GM20000 (cell line): ENCODE results near the gene SLC12A6.

ENCODE experiments used
- DNase-seq: peaks from one replicate; pipeline ENCODE4 v3.0.0; 2012; ENCODE audit warnings: low spot score
- TF ChIP-seq, protein P1 (sequence below): IDR thresholded peaks from 2 replicates; pipeline ENCODE4 v1.5.1; 2012; ENCODE audit warnings: mild to moderate bottlenecking, control low read depth; ENCODE audit errors: extremely low read depth, missing control alignments

Gene SLC12A6

DNA sequence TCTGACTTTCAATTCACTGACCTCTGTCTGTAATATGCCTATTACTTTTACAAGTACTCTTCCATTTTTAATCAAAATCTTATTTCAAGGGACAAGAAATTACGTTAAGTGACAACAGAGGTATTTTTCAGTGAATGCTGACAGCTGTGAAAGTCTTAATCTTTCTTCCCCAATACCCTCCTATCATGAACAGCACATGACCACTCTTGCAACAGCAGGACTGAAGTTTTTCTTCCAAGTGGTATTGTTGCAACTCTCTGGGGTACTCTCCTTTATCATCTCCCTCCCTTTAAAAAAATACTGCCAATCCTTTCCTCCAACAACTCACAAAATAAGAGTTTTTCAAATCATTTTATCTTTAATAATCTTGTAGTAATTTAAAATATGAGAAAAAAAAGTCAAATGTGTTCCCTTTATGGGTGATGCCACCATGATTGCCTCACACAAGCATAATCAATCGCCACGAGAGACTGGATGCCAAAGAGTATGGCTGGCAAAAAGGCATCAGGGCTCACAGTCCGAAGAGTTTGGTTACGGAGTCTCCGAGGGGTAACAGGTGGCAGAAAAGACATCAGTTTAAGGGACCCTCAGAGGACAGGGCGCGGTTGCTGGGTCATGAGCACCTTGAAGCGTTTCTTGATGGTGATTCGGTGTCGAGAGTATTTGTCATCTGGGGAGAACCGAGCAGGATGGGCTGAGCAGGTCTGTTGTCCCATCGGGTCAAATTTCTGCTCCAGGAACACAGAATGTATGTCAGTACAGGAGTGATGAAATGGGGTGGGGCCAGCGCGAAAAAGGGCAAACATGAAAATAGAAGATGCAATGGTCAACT lies 4.0 kb upstream of the SLC12A6 start:
- TF ChIP-seq, protein P1, sequence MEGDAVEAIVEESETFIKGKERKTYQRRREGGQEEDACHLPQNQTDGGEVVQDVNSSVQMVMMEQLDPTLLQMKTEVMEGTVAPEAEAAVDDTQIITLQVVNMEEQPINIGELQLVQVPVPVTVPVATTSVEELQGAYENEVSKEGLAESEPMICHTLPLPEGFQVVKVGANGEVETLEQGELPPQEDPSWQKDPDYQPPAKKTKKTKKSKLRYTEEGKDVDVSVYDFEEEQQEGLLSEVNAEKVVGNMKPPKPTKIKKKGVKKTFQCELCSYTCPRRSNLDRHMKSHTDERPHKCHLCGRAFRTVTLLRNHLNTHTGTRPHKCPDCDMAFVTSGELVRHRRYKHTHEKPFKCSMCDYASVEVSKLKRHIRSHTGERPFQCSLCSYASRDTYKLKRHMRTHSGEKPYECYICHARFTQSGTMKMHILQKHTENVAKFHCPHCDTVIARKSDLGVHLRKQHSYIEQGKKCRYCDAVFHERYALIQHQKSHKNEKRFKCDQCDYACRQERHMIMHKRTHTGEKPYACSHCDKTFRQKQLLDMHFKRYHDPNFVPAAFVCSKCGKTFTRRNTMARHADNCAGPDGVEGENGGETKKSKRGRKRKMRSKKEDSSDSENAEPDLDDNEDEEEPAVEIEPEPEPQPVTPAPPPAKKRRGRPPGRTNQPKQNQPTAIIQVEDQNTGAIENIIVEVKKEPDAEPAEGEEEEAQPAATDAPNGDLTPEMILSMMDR: no peak
- DNase-seq: no peak

DNA sequence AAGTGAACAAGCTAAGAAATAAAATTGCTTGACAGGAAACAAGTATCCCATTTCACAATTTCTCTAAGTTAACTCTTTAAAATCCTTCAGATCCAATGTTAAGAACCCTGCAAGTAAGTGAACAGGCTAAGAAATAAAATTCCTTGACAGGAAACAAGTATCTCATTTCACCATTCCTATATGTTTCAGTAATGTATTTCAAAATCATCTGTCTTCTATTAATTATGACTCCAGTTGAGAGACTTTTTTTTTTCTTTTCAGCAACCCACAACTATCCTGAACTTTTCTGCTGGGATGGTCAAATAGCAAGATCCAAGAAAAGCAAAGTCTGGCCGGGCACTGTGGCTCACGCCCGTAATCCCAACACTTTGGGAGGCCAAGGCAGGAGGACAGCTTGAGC lies 2.4 kb upstream of the SLC12A6 start:
- TF ChIP-seq, protein P1: no peak

DNA sequence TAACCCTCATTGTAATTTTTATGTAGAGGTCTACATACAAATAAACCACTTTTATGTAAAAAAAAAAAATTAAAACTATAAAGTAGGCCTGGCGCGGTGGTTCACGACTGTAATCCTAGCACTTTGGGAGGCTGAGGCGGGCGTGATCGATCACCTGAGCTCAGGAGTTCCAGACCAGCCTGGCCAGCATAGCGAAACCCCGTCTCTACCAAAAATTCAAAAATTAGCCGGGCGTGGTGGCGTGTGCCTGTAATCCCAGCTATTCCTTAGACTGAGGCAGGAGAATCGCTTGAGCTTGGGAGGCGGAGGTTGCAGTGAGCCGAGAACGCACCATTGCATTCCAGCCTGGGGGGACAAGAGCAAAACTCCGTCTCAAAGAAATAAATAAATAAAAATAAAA lies 766 bp upstream of the SLC12A6 start:
- DNase-seq: no peak
- TF ChIP-seq, protein P1: no peak

More for the DNA sequence above, 2.4 kb upstream of the SLC12A6 start:
- DNase-seq: no peak

DNA sequence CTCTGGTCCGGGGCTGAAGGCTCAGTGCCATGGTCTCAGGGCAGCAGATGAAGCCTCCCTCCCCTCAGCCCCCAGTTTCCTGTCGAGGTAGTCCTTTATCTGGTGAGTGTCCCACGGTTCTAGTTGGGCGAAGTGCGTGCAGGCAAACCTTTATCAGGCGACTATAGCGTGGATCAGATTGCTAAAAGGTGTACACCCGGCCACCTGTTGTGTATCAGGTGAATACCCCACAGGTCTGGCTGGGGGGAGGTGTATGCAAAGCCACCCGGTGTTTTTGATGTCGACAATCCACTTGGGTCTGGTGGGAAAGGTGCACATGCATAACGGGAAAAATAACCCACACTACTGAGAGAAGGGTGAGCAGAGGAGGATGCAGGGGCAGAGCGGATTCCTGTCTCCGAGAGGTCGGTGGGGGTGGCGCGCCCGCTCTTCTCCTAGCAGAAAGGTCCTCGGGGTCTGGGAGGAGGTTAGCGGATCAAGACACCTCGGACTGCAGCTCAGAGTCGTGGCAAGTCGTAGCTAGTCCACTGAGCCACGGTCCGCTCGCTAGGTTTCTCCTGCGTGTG lies 507 bp downstream of the SLC12A6 start:
- no peak for DNase-seq
- TF ChIP-seq, protein P1: no peak

DNA sequence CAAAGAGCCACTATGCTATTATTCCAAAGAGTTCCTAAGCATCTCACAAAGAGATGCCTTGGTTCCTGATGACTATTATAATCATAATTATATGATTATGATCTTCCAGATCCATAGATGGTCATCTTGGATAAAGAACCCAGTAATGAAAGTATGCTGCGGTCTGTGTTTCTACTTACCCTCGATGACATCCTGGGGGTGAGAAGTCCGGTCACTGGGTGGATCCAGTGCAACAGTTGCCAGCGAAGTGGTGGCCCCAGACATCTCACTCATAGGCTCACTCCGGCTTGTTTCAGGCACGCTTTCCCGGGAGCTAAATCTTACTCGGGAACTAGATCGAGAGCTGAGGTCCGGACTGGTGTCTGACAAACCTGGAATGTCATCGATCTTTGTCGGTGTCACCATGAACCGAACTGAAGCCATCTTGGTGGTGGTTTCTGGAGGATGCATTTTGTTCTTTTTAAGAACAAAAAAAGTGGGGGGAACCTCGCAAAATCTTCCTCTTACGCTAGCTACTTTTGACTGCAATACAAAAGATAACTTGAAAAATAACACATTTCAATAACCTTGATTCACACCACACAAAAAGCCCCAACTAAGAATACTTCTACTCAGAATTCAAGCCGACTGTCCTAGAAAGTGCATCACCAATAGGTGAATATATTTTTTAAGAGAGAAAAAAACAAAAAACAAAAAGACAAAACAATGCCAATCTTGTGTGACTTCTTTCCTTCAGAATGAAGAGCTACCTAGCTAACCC lies 1.2 kb downstream of the SLC12A6 start:
- DNase-seq: no peak
- TF ChIP-seq, protein P1: no peak

DNA sequence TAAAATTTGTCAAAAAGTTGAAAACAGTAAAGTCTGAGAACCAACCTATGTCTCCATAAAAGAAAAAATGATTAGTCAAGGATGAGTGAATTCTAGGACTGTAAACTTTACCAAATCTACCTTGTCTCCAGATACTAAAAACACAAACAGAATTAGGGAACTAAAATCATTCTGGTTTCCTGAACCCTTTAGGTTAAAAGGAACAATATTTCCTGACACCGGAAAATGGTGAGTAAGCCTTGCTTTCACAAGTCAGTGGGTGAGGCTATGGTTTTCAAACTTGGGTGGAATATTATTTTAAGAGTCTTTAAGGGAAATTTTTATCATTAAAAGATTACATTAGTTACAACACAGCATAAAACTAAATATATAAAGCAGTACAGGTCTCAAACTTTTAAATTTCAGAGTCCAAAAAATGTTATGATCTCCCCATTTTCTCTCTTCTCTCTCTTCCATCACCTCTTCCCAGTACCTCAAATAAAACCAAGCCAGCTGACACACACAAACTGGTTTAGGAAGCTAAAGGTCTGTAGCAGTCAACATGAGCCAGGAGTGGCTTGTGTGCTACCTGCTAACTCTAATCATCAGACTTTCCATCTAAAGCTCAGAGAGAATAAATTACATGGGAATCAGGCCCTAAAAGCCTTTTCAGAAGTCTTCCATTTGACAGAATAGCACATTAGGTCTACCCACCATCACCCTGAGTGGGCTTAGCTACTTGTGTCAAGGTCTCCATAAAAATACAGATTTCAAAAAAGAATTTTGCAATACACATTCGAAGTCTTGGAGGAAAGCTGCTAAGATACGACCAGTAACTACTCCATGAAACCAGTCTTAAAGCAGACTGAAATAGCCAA lies 2.2 kb downstream of the SLC12A6 start:
- TF ChIP-seq, protein P1: no peak
- no peak for DNase-seq
